OCI-LY1 (cell line): ENCODE measurements around the gene TSNAXIP1.

Experiments used
- CTCF ChIP-seq: fragments of 200-600 bp; sonication (generic), shearing (Covaris generic); IDR thresholded peaks from 2 replicates; pipeline ENCODE4 v1.5.1; 2017; ENCODE audit warnings: mild to moderate bottlenecking, antibody characterized with exemption, low read length, moderate library complexity, mixed read lengths
- EZH2 ChIP-seq: fragments of 200-600 bp; sonication (generic), shearing (Covaris generic); IDR thresholded peaks from 2 replicates; pipeline ENCODE4 v1.8.0; 2017; ENCODE audit warnings: borderline replicate concordance, mixed run types, mild to moderate bottlenecking, antibody characterized with exemption, low read length, moderate library complexity, mixed read lengths

GRCh38 chr16:67806428-67807147 is at the start of gene TSNAXIP1, which contains the start of gene RANBP10:
- TF ChIP-seq CTCF (no peak), EZH2 (no peak)
